HL-60 (cell line): ENCODE results near the gene FAM151A.

Experiments
- GABPA ChIP-seq: IDR thresholded peaks from 2 replicates; pipeline ENCODE4 v1.6.1; 2012; ENCODE audit warnings: low read depth
- POLR2AphosphoS5 ChIP-seq: IDR thresholded peaks from 2 replicates; pipeline ENCODE4 v1.6.1; 2012; ENCODE audit warnings: low read depth
- SPI1 ChIP-seq: IDR thresholded peaks from 2 replicates; pipeline ENCODE4 v1.6.1; 2012; ENCODE audit warnings: low read depth, mild to moderate bottlenecking, borderline replicate concordance
- TF ChIP-seq, protein P1 (sequence below): IDR thresholded peaks from one replicate; pipeline ENCODE4 v1.5.1; 2011; ENCODE audit warnings: low read length, control low read depth, inconsistent platforms; ENCODE audit not compliant: insufficient read depth

DNA sequence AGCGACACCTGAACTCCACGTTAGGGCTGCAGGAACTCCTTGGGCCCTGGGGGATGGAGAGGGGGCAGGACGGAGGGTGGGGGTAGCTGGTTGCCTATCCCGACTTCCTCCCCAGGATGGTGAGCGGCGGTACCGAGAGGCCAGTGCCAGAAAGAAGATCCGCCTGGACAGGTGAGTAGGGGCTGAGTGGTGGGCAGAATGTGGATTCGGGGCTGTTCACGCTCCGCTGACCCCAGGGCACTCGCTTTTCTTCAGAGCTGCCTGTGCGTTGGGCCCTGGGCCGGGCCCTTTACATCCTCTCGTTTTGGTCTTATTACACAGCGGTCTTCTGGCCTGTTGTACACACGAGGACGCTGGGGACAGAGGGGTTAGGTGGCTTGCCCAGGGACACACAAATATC lies 20.8 kb downstream of the FAM151A start:
- TF ChIP-seq, protein P1, sequence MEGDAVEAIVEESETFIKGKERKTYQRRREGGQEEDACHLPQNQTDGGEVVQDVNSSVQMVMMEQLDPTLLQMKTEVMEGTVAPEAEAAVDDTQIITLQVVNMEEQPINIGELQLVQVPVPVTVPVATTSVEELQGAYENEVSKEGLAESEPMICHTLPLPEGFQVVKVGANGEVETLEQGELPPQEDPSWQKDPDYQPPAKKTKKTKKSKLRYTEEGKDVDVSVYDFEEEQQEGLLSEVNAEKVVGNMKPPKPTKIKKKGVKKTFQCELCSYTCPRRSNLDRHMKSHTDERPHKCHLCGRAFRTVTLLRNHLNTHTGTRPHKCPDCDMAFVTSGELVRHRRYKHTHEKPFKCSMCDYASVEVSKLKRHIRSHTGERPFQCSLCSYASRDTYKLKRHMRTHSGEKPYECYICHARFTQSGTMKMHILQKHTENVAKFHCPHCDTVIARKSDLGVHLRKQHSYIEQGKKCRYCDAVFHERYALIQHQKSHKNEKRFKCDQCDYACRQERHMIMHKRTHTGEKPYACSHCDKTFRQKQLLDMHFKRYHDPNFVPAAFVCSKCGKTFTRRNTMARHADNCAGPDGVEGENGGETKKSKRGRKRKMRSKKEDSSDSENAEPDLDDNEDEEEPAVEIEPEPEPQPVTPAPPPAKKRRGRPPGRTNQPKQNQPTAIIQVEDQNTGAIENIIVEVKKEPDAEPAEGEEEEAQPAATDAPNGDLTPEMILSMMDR = no peak
- TF ChIP-seq POLR2AphosphoS5 (no peak), SPI1 (no peak), GABPA (no peak)
